Fibroblast of the aortic adventitia (primary cell): ENCODE data around the gene KLHL7. TPM values are rescaled to one million over a fixed set of nuclear protein-coding genes. Genes with fewer than 3 reads are reported as not detected.

Experiments used
- DNase-seq: peaks from one replicate; pipeline ENCODE4 v3.0.0-alpha.2; 2010; ENCODE audit warnings: low read depth
- H3K4me3 ChIP-seq: 2 replicates; pipeline ENCODE4 v1.5.1; 2011; ENCODE audit warnings: low read depth, mild to moderate bottlenecking, control low read depth, low read length, moderate library complexity
- total RNA-seq: library from RNA; depleted of rRNA; stranded (reverse); fragments of >200 nt; gene quantifications from 2 replicates; pipeline ENCODE4 v1.2.3, GENCODE V29; 2012; ENCODE audit warnings: low replicate concordance
- TF ChIP-seq, protein P1 (sequence below): IDR thresholded peaks from 2 replicates; pipeline ENCODE4 v1.5.1; 2011; ENCODE audit warnings: mild to moderate bottlenecking, low read length, control low read depth, inconsistent platforms; ENCODE audit not compliant: insufficient read depth

KLHL7 gene, protein sequence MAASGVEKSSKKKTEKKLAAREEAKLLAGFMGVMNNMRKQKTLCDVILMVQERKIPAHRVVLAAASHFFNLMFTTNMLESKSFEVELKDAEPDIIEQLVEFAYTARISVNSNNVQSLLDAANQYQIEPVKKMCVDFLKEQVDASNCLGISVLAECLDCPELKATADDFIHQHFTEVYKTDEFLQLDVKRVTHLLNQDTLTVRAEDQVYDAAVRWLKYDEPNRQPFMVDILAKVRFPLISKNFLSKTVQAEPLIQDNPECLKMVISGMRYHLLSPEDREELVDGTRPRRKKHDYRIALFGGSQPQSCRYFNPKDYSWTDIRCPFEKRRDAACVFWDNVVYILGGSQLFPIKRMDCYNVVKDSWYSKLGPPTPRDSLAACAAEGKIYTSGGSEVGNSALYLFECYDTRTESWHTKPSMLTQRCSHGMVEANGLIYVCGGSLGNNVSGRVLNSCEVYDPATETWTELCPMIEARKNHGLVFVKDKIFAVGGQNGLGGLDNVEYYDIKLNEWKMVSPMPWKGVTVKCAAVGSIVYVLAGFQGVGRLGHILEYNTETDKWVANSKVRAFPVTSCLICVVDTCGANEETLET
- total RNA-seq, result 28.5 and 152 TPM in 2 replicates

DNA sequence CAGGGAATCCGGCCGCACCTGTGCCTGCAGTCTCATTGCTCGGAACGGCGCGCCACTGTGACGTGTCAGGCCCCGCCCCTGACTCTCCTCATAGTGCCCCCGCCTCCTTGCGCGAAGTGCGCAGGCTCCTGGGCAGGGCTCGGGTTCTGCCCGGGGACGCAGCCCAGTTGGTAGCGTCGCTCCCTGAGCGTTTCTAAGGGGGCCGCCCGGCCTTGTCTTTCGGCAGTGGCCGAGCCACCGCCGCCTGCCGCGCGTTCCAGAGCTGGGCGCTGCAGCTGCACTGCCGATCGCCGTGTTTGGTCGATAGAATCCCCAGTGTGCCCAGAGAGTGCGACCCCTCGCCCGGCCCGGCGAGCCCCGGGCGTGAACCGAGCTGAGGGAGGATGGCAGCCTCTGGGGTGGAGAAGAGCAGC, at the start of gene KLHL7:
KLHL7 (plus strand) TSS at position 142 of the 413 bp plus-strand sequence; CDS start at position 384, 242 bp downstream.
- DNase-seq, result peak; percentile 85
- peak within 1 kb of the TSS; percentile 86 for H3K4me3 ChIP-seq
- TF ChIP-seq, protein P1, sequence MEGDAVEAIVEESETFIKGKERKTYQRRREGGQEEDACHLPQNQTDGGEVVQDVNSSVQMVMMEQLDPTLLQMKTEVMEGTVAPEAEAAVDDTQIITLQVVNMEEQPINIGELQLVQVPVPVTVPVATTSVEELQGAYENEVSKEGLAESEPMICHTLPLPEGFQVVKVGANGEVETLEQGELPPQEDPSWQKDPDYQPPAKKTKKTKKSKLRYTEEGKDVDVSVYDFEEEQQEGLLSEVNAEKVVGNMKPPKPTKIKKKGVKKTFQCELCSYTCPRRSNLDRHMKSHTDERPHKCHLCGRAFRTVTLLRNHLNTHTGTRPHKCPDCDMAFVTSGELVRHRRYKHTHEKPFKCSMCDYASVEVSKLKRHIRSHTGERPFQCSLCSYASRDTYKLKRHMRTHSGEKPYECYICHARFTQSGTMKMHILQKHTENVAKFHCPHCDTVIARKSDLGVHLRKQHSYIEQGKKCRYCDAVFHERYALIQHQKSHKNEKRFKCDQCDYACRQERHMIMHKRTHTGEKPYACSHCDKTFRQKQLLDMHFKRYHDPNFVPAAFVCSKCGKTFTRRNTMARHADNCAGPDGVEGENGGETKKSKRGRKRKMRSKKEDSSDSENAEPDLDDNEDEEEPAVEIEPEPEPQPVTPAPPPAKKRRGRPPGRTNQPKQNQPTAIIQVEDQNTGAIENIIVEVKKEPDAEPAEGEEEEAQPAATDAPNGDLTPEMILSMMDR, result no peak

- H3K4me3 ChIP-seq, result no peak overlapping the region
- no peak for DNase-seq
- TF ChIP-seq, protein P1, result no peak
These were observed 47.0 kb upstream of the KLHL7 start for GRCh38 chr7:23058408-23059096.

DNA sequence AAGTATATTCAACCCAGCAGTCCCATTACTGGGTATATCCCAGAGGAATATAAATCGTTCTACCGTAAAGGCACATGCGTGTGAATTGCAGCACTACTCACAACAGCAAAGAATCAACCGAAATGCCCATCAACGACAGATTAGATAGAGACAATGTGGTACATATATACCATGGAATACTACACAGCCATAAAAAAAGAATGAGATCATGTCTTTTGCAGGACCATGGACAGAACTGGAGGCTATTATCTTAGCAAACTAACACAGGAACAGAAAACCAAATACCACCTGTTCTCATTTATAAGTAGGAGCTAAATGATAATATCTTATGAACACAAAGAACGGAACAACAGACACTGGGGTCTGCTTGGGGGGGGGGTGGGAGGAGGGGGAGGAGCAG, 44.3 kb upstream of the KLHL7 start:
- DNase-seq, result no peak
- TF ChIP-seq, protein P1, result no peak
- no peak overlapping the region for H3K4me3 ChIP-seq

DNA sequence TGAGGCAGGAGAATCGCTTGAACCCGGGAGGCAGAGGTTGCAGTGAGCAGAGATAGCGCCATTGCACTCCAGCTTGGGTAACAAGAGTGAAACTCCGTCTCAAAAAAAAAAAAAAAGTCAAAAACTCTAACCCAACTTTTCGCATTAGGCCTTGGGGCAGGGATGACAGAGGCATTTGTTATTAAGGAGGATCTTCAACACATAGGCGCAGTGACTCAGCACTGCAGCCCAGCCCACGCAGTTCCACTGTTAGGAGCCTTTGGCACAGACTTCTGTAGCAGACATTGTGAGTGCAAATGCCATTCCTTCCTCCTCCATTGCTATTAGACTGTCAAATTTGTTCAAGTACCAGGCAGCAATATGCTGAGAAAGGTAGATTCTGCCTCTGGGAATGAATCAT, 43.1 kb upstream of the KLHL7 start:
- TF ChIP-seq, protein P1, result no peak
- no peak overlapping the region for H3K4me3 ChIP-seq
- DNase-seq, result peak; percentile 21

DNA sequence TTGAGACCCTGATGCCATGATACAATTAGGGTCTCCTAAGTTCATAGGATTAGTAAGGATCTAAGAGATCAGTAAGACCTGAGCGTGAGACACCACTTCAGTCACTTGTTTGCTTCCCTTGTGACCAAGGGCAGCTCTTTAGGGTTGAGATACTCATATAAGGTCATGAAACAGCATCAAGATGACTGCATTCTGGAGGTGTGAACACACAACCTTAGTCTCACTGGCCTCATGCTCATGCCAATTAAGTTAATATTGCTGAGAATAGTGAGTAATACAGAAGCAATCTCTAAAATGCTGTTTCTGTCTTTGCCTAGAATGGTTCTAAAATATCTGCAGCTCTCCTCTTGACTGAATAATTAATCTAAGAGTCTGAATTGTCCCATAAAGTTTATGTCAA, 39.6 kb upstream of the KLHL7 start:
- H3K4me3 ChIP-seq, result no peak overlapping the region
- no peak for DNase-seq
- TF ChIP-seq, protein P1, result no peak

GRCh38 chr7:23067271-23067670, 38.3 kb upstream of the KLHL7 start:
- no peak overlapping the region for H3K4me3 ChIP-seq
- DNase-seq, result peak; percentile 78
- TF ChIP-seq, protein P1, result no peak
